ENCODE results near the gene MMP20.

MMP20 gene

GRCh38 chr11:102553835-102554282 lies 71.3 kb downstream of the MMP20 start:
- Histone ChIP-seq H3K36me3 (ENCODE audit: insufficient read depth, low read length) (peaks cover 8% of the 10 kb centered on the region), H3K27me3 (ENCODE audit: insufficient read depth, low read length) (no peaks in the 10 kb centered on the region), H3K4me2 (ENCODE audit: low read length) (no peak overlapping the region), H3K4me1 (ENCODE audit: insufficient read depth, low read length, severe bottlenecking) (peaks cover 13% of the 10 kb centered on the region), H4K20me1 (ENCODE audit: insufficient read depth, low read length) (no peaks in the 10 kb centered on the region), H3K27ac (ENCODE audit: low read depth, low read length, poor library complexity, severe bottlenecking) (no peak overlapping the region), H3K9me3 (ENCODE audit: low read length) (peaks cover 14% of the 10 kb centered on the region), H3K9me2 (ENCODE audit: low read depth, low read length) (no peaks in the 10 kb centered on the region), H3F3A (ENCODE audit: insufficient read depth, low read length) (no peaks in the 10 kb centered on the region), H3K79me2 (ENCODE audit: insufficient read depth, low read length) (no peaks in the 10 kb centered on the region), H2AFZ (ENCODE audit: low read length) (no peak overlapping the region), H3K4me3 (ENCODE audit: low read depth, low read length, poor library complexity, severe bottlenecking) (no peak overlapping the region), H3K9ac (ENCODE audit: low read length) (no peak overlapping the region)
- TF ChIP-seq EZH2 (IDR thresholded peaks at IDR 0.05; ENCODE audit: borderline replicate concordance, low read length), result no peak
- TF ChIP-seq, protein P1, sequence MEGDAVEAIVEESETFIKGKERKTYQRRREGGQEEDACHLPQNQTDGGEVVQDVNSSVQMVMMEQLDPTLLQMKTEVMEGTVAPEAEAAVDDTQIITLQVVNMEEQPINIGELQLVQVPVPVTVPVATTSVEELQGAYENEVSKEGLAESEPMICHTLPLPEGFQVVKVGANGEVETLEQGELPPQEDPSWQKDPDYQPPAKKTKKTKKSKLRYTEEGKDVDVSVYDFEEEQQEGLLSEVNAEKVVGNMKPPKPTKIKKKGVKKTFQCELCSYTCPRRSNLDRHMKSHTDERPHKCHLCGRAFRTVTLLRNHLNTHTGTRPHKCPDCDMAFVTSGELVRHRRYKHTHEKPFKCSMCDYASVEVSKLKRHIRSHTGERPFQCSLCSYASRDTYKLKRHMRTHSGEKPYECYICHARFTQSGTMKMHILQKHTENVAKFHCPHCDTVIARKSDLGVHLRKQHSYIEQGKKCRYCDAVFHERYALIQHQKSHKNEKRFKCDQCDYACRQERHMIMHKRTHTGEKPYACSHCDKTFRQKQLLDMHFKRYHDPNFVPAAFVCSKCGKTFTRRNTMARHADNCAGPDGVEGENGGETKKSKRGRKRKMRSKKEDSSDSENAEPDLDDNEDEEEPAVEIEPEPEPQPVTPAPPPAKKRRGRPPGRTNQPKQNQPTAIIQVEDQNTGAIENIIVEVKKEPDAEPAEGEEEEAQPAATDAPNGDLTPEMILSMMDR (IDR thresholded peaks at IDR 0.05; ENCODE audit: low read length), result no peak

- Histone ChIP-seq H3K36me3 (ENCODE audit: insufficient read depth, low read length) (no peaks in the 10 kb centered on the region), H3K9me2 (ENCODE audit: low read depth, low read length) (no peaks in the 10 kb centered on the region), H2AFZ (ENCODE audit: low read length) (no peak overlapping the region), H4K20me1 (ENCODE audit: insufficient read depth, low read length) (no peaks in the 10 kb centered on the region), H3K4me2 (ENCODE audit: low read length) (no peak overlapping the region), H3K27me3 (ENCODE audit: insufficient read depth, low read length) (no peaks in the 10 kb centered on the region), H3K4me3 (ENCODE audit: low read depth, low read length, poor library complexity, severe bottlenecking) (no peak overlapping the region), H3K9ac (ENCODE audit: low read length) (no peak overlapping the region), H3K79me2 (ENCODE audit: insufficient read depth, low read length) (no peaks in the 10 kb centered on the region), H3K27ac (ENCODE audit: low read depth, low read length, poor library complexity, severe bottlenecking) (no peak overlapping the region), H3K9me3 (ENCODE audit: low read length) (peaks cover 4% of the 10 kb centered on the region; the same call in 1 of the 2 replicates), H3F3A (ENCODE audit: insufficient read depth, low read length) (no peaks in the 10 kb centered on the region), H3K4me1 (ENCODE audit: insufficient read depth, low read length, severe bottlenecking) (peaks cover 16% of the 10 kb centered on the region)
- TF ChIP-seq, protein P1 (IDR thresholded peaks at IDR 0.05; ENCODE audit: low read length), result no peak
- TF ChIP-seq EZH2 (IDR thresholded peaks at IDR 0.05; ENCODE audit: borderline replicate concordance, low read length), result no peak
Measured at GRCh38 chr11:102552447-102553194, 72.5 kb downstream of the MMP20 start.

DNA sequence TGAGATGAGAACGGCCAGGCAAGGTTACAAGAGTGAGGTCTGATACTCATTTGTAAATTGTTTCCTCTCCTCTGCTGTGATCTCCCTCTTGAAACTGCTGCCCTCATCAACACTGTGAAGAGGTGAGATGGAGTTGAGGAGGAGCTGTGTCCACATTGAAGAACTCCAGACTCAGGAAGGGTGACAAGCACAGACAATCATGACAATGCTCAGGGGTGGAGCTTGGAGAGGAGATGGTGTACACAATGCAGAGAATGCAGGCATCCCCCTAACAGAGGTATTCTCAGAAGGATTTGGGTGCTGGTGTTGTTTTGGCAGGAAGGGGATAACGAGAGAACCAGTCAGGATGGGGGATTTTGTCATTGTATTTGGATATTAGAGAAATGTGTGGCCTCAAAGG lies 73.1 kb downstream of the MMP20 start:
- no peaks in the 10 kb centered on the region for H3F3A ChIP-seq (ENCODE audit: insufficient read depth, low read length)
- H3K4me2 ChIP-seq (ENCODE audit: low read length), result no peak overlapping the region
- no peak overlapping the region for H3K27ac ChIP-seq (ENCODE audit: low read depth, low read length, poor library complexity, severe bottlenecking)
- no peak overlapping the region for H3K9ac ChIP-seq (ENCODE audit: low read length)
- no peaks in the 10 kb centered on the region for H3K9me3 ChIP-seq (ENCODE audit: low read length)
- no peaks in the 10 kb centered on the region for H4K20me1 ChIP-seq (ENCODE audit: insufficient read depth, low read length)
- TF ChIP-seq, protein P1 (IDR thresholded peaks at IDR 0.05; ENCODE audit: low read length), result no peak
- no peak for TF ChIP-seq EZH2 (IDR thresholded peaks at IDR 0.05; ENCODE audit: borderline replicate concordance, low read length)
- no peaks in the 10 kb centered on the region for H3K9me2 ChIP-seq (ENCODE audit: low read depth, low read length)
- no peaks in the 10 kb centered on the region for H3K79me2 ChIP-seq (ENCODE audit: insufficient read depth, low read length)
- H3K36me3 ChIP-seq (ENCODE audit: insufficient read depth, low read length), result no peaks in the 10 kb centered on the region
- H3K27me3 ChIP-seq (ENCODE audit: insufficient read depth, low read length), result no peaks in the 10 kb centered on the region
- no peak overlapping the region for H3K4me3 ChIP-seq (ENCODE audit: low read depth, low read length, poor library complexity, severe bottlenecking)
- peaks cover 22% of the 10 kb centered on the region for H3K4me1 ChIP-seq (ENCODE audit: insufficient read depth, low read length, severe bottlenecking)
- no peak overlapping the region for H2AFZ ChIP-seq (ENCODE audit: low read length)
